SH-SY5Y (cell line): Measurements from ENCODE around the gene TNFRSF9.

ENCODE experiments used
- GATA2 ChIP-seq: IDR thresholded peaks from 2 replicates; pipeline ENCODE4 v1.6.1; 2011; ENCODE audit warnings: mild to moderate bottlenecking, low read depth, low read length
- GATA3 ChIP-seq: IDR thresholded peaks from 2 replicates; pipeline ENCODE4 v1.6.1; 2011; ENCODE audit warnings: low read depth, mild to moderate bottlenecking, low read length, moderate library complexity

GRCh38 chr1:7954683-7955082 is 14.0 kb upstream of the TNFRSF9 start:
- TF ChIP-seq GATA3: no peak
- no peak for TF ChIP-seq GATA2
